Fibroblast of lung (primary cell): ENCODE results near the gene RASA3.

ENCODE experiments used
- CTCF ChIP-seq, 2 donors: IDR thresholded peaks in 1 of 2; conservative IDR thresholded peaks in 1 of 2; 1 replicate in 1 of 2; 2 replicates in 1 of 2; pipeline ENCODE4 v1.5.1; 2011 to 2012; ENCODE audit warnings: low read length in 2 of 2, control low read depth in 1 of 2, inconsistent platforms in 1 of 2, low read depth in 1 of 2, mild to moderate bottlenecking in 1 of 2
- EZH2 ChIP-seq: IDR thresholded peaks from 2 replicates; pipeline ENCODE4 v1.5.1; 2012; ENCODE audit warnings: low read length, control low read depth, mild to moderate bottlenecking; ENCODE audit errors: missing control alignments

- no peak for TF ChIP-seq CTCF (conservative IDR thresholded peaks at IDR 0.05 in 1 of 2, IDR thresholded peaks at IDR 0.05 in 1 of 2; ENCODE audit: low read depth in 1 of 2, low read length in 2 of 2)
- TF ChIP-seq EZH2: no peak
Observed at GRCh38 chr13:113935001-113935844, 197.2 kb downstream of the RASA3 start.
